Measurements from ENCODE around the gene ARID5B. TPM values are rescaled to one million over a fixed set of nuclear protein-coding genes. Genes with fewer than 3 reads are reported as not detected.

The ARID5B gene
- total RNA-seq, 2 experiments from 2014 or later: 73.8 to 106 TPM

DNA sequence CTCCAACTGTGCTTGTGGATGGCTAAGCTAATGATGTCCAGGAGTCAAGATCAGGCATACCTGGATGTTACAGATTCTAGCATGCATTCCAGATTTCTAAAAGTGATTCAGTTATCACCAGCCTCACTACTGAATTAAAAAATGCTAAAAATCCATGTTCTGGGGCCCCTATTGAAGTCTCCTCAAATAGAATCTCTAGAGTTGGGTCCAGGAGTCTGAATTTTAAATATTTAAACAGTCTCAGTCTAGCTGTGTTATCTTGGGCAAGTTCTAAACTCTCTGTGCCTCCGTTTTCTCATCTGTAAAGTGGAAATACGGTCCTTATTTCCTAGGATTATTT is 5.0 kb downstream of the ARID5B start:
- Mint-ChIP-seq H3K4me3 (no peak overlapping the region), H3K4me1 (peaks cover 49% of the 10 kb centered on the region), H3K27me3 (no peaks in the 10 kb centered on the region), H3K9me3 (ENCODE audit: low read depth) (peaks cover 2% of the 10 kb centered on the region), H3K36me3 (ENCODE audit: low read depth) (peaks cover 58% of the 10 kb centered on the region), H3K27ac (no peak overlapping the region)
- CTCF ChIA-PET: interaction anchor here (0.7 to 2.2 kb wide), 7 partner anchors 24 to 338 kb away, joined by 3 to 10 read pairs (median 4); no protein-coding TSS in a partner anchor
- ATAC-seq: no peak
- intact Hi-C loops (cut with DNase I, micrococcal nuclease): loop anchor here in 1 of 2 experiments (2.0 kb wide), 1 partner anchor 22 kb away; no protein-coding TSS in a partner anchor
- no peak for DNase-seq
- POLR2A ChIA-PET: interaction anchor here (0.7 to 1.0 kb wide), 4 partner anchors 32 to 1211 kb away, joined by 3 to 6 read pairs (median 4); no protein-coding TSS in a partner anchor

DNA sequence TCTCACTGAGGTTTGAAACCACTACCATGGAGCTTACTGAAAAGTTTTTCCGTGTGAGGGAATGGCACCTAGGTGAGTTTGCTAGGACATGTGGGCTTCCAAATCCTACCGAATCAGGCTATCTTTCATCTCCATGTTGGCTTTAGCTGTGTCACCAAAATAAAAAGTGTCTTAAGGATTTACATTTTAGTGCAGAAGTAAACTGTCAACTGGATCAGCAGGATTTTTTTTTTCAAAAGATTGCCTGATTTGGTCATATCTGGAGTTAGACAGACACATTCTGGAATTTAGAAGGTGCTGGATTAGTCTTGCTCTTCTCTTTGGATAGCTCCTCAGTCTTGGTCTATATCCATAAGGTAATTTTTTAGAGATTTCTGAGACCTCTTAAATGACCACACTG is 5.5 kb downstream of the ARID5B start:
- CTCF ChIA-PET: interaction anchor here (0.9 to 2.2 kb wide), 3 partner anchors 10 to 118 kb away, joined by 6 to 10 read pairs (median 6); no protein-coding TSS in a partner anchor
- ATAC-seq (no peak), DNase-seq (no peak)
- H3K9me3 Mint-ChIP-seq (ENCODE audit: low read depth): peaks cover 2% of the 10 kb centered on the region
- H3K4me1 Mint-ChIP-seq: peaks cover 53% of the 10 kb centered on the region
- peak overlapping the region; percentile 31 for H3K27ac Mint-ChIP-seq
- H3K27me3 Mint-ChIP-seq: no peaks in the 10 kb centered on the region
- peaks cover 61% of the 10 kb centered on the region for H3K36me3 Mint-ChIP-seq (ENCODE audit: low read depth)
- no peak overlapping the region for H3K4me3 Mint-ChIP-seq
- POLR2A ChIA-PET: interaction anchor here (0.7 kb wide), 2 partner anchors 81 to 1210 kb away, joined by 3 to 5 read pairs; no protein-coding TSS in a partner anchor
- intact Hi-C loops (cut with DNase I, micrococcal nuclease): loop anchor here in 1 of 2 experiments (2.0 kb wide), 1 partner anchor 22 kb away; no protein-coding TSS in a partner anchor

DNA sequence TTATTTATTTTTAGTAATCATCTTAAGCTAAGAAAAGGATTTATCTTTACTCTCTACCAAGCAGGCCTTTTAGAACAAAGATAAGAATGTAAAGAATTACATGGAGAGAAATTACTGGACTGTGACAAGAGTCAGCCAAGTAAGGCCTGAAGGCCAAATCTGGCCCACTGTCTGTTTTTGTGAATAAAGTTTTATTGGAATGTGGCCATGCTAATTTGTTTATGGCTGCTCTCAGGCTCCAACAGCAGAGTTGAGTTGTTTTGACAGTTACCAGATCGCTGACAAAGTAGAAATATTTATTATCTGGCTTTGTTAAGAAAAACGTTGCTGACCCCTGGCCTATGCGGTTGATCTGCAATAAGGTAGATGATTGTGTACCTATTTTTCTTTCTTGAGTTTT is 6.1 kb downstream of the ARID5B start:
- CTCF ChIA-PET: interaction anchor here (0.9 to 2.2 kb wide), 3 partner anchors 10 to 118 kb away, joined by 6 to 10 read pairs (median 6); no protein-coding TSS in a partner anchor
- ATAC-seq (no peak), DNase-seq (no peak)
- no peaks in the 10 kb centered on the region for H3K27me3 Mint-ChIP-seq
- H3K36me3 Mint-ChIP-seq (ENCODE audit: low read depth): peaks cover 59% of the 10 kb centered on the region
- H3K4me1 Mint-ChIP-seq: peaks cover 54% of the 10 kb centered on the region
- no peak overlapping the region for H3K4me3 Mint-ChIP-seq
- peaks cover 2% of the 10 kb centered on the region for H3K9me3 Mint-ChIP-seq (ENCODE audit: low read depth)
- intact Hi-C loops (cut with DNase I, micrococcal nuclease): loop anchor here in 1 of 2 experiments (2.0 kb wide), 1 partner anchor 21 kb away; no protein-coding TSS in a partner anchor
- POLR2A ChIA-PET: no interaction called here
- no peak overlapping the region for H3K27ac Mint-ChIP-seq

DNA sequence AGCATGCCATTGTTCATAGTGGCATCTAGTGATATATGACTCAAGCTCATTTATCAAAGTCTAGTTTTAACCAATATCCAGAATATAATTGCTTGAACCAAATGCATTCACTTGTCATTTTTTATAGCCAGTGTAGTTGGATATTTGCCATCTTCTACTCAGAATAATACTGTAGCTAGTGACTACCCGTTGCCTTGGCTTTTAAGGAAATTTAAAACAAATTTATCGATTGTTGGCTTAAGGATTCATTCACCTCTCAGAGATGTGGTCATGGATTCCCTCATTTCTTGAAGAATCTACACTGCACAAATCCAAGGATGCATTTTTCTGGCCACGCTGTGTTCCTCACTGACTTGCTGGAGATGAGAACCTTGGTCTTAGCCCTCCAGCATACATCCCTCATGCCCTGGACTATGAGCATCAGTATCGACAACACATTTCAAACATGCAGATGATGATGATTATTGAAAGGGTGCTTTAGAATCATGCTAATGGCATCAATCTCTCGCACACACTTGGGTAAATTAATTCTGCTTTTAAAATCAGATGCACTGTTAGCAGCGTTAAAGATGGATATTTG is 8.8 kb downstream of the ARID5B start:
- no peaks in the 10 kb centered on the region for H3K27me3 Mint-ChIP-seq
- H3K4me3 Mint-ChIP-seq: no peak overlapping the region
- CTCF ChIA-PET: interaction anchor here (1.3 kb wide), 1 partner anchor 110 kb away, joined by 3 read pairs; no protein-coding TSS in a partner anchor
- intact Hi-C loops (cut with DNase I, micrococcal nuclease): no loop called here
- H3K36me3 Mint-ChIP-seq (ENCODE audit: low read depth): peaks cover 67% of the 10 kb centered on the region
- H3K4me1 Mint-ChIP-seq: peaks cover 66% of the 10 kb centered on the region
- H3K27ac Mint-ChIP-seq: no peak overlapping the region
- DNase-seq (no peak), ATAC-seq (no peak)
- peaks cover 2% of the 10 kb centered on the region for H3K9me3 Mint-ChIP-seq (ENCODE audit: low read depth)
- POLR2A ChIA-PET: interaction anchor here (0.5 kb wide), 1 partner anchor 99 kb away, joined by 3 read pairs; no protein-coding TSS in a partner anchor

DNA sequence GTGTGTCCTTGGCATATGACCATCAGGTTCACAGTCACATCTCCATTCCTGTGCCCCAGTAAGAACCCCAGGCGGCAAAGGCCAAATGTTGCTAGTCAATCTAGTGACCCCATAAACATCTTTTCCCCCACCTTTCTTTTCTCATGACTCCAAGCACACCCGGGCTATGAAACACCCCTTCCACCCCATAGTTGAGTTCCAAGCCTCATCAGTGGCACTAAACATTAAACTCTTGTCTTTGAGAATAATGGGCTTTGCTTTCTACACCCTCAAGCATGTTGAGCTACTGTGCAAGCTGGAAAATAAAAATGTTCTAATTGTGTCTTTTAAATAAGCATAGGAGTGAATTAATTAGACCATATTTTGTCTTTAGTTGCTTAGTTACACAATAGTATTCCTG is 9.4 kb downstream of the ARID5B start:
- ChIA-PET CTCF (interaction anchor here (0.7 to 1.3 kb wide), 2 partner anchors 109 to 321 kb away, joined by 3 to 4 read pairs; no protein-coding TSS in a partner anchor), POLR2A (interaction anchor here (0.5 kb wide), 1 partner anchor 98 kb away, joined by 3 read pairs; no protein-coding TSS in a partner anchor)
- Mint-ChIP-seq H3K27ac (no peak overlapping the region), H3K27me3 (no peaks in the 10 kb centered on the region), H3K4me3 (no peak overlapping the region), H3K9me3 (ENCODE audit: low read depth) (peaks cover 2% of the 10 kb centered on the region), H3K4me1 (peaks cover 65% of the 10 kb centered on the region), H3K36me3 (ENCODE audit: low read depth) (peaks cover 68% of the 10 kb centered on the region)
- ATAC-seq (no peak), DNase-seq (no peak)
- intact Hi-C loops (cut with DNase I, micrococcal nuclease): no loop called here

DNA sequence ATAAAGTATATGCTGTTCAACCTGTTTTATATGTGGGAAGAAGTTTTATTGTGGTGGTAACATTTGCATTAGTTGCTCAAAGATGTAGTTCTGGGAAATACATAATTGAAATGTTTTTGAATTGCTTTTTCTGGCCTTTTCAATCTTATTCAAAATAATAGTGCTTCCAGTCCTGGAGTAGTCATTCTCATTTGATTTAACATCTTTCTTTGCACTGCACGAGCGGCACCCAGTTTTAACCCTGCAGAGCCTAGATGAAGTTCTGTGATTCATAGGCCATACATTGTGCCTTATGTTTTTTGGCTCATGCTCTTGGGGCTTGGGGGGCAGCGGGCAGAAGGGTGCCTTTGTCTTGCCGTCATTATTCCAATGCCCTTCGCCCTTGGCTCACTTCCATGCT is 9.9 kb downstream of the ARID5B start:
- POLR2A ChIA-PET: no interaction called here
- H3K27ac Mint-ChIP-seq: peak overlapping the region; percentile 9

DNA sequence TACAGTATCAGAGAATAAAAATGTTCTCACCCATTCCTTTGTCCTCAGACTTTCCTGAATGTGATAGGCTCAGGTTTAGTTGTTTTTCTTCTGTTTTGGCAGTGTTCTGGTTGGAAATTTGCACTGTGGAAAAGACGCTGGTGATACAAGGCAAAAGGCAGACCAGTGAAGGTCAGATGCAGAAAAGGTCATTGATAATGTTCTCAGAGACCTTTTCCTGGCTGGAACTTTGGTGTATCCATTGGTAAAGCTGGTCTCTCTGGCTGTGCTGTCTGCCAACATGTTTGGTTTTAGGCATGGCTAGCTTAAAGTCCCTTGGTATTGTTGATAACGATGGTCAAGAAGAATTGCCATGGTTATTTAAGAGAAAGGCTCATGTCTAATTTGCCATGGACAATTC is 11.5 kb downstream of the ARID5B start:
- no peaks in the 10 kb centered on the region for H3K27me3 Mint-ChIP-seq
- ATAC-seq (no peak), DNase-seq (no peak)
- ChIA-PET CTCF (interaction anchor here (0.6 to 0.7 kb wide), 2 partner anchors 30 to 170 kb away, joined by 3 to 4 read pairs; no protein-coding TSS in a partner anchor), POLR2A (no interaction called here)
- H3K36me3 Mint-ChIP-seq (ENCODE audit: low read depth): peaks cover 80% of the 10 kb centered on the region
- H3K4me3 Mint-ChIP-seq: no peak overlapping the region
- peaks cover 66% of the 10 kb centered on the region for H3K4me1 Mint-ChIP-seq
- no peak overlapping the region for H3K27ac Mint-ChIP-seq
- intact Hi-C loops (cut with DNase I, micrococcal nuclease): no loop called here
- H3K9me3 Mint-ChIP-seq (ENCODE audit: low read depth): peaks cover 5% of the 10 kb centered on the region

More for the DNA sequence above, 9.9 kb downstream of the ARID5B start:
- intact Hi-C loops (cut with DNase I, micrococcal nuclease): no loop called here
- DNase-seq (no peak), ATAC-seq (no peak)
- Mint-ChIP-seq H3K36me3 (ENCODE audit: low read depth) (peaks cover 70% of the 10 kb centered on the region), H3K4me1 (peaks cover 62% of the 10 kb centered on the region), H3K9me3 (ENCODE audit: low read depth) (peaks cover 2% of the 10 kb centered on the region), H3K27me3 (no peaks in the 10 kb centered on the region), H3K4me3 (no peak overlapping the region)
- CTCF ChIA-PET: interaction anchor here (0.7 kb wide), 1 partner anchor 322 kb away, joined by 4 read pairs; no protein-coding TSS in a partner anchor

DNA sequence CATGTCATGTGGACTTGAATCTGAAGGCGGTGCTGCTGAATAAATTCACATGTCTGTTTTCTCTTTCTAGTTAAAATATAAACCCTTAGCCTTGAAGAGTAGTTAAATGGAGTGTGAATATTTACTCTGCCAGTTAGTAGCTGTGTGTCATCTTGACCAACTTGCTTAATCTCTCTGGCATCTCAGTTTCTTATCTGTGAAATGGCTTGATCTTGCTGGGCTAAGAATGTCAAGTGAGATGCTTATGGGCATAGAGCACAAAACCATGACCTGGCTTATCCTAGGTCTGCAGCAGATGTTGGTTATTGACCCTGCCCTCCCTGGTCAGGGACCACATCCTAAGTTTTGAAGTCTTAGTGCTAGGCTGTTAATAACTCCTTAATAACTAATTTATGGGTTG is 16.6 kb downstream of the ARID5B start:
- no peak overlapping the region for H3K4me3 Mint-ChIP-seq
- no peak for DNase-seq
- H3K36me3 Mint-ChIP-seq (ENCODE audit: low read depth): peaks cover 81% of the 10 kb centered on the region
- H3K27me3 Mint-ChIP-seq: no peaks in the 10 kb centered on the region
- CTCF ChIA-PET: no interaction called here
- no peak overlapping the region for H3K27ac Mint-ChIP-seq
- H3K9me3 Mint-ChIP-seq (ENCODE audit: low read depth): peaks cover 5% of the 10 kb centered on the region
- peaks cover 72% of the 10 kb centered on the region for H3K4me1 Mint-ChIP-seq
- ATAC-seq: no peak
- POLR2A ChIA-PET: no interaction called here
- intact Hi-C loops (cut with DNase I, micrococcal nuclease): loop anchor here in 1 of 2 experiments (2.0 kb wide), 1 partner anchor 13 kb away; no protein-coding TSS in a partner anchor

DNA sequence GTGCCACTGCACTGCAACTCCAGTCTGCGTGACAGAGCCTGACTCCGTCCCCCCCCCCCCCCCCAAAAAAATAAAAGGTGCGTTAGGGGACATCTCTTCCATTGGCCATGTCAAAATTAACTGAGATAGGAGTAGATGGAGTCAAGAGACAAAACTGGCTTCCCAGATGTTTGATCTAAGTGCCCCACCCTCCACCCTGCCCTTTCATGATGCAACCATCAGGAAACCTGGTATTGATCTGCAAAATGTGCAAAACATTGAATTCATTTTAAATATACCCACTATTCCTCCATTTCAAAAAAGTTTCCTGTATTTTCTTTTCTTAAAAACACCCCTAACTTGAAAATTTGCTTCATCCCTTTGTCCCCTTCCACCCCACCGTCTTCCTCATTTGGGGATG is 17.5 kb downstream of the ARID5B start:
- H3K27ac Mint-ChIP-seq: peak overlapping the region; percentile 47
- no peaks in the 10 kb centered on the region for H3K27me3 Mint-ChIP-seq
- ChIA-PET POLR2A (no interaction called here), CTCF (no interaction called here)
- intact Hi-C loops (cut with DNase I, micrococcal nuclease): loop anchor here in 1 of 2 experiments (2.0 kb wide), 1 partner anchor 14 kb away; no protein-coding TSS in a partner anchor
- DNase-seq (no peak), ATAC-seq (no peak)
- no peak overlapping the region for H3K4me3 Mint-ChIP-seq
- H3K36me3 Mint-ChIP-seq (ENCODE audit: low read depth): peaks cover 81% of the 10 kb centered on the region
- H3K9me3 Mint-ChIP-seq (ENCODE audit: low read depth): peaks cover 5% of the 10 kb centered on the region
- H3K4me1 Mint-ChIP-seq: peaks cover 70% of the 10 kb centered on the region

DNA sequence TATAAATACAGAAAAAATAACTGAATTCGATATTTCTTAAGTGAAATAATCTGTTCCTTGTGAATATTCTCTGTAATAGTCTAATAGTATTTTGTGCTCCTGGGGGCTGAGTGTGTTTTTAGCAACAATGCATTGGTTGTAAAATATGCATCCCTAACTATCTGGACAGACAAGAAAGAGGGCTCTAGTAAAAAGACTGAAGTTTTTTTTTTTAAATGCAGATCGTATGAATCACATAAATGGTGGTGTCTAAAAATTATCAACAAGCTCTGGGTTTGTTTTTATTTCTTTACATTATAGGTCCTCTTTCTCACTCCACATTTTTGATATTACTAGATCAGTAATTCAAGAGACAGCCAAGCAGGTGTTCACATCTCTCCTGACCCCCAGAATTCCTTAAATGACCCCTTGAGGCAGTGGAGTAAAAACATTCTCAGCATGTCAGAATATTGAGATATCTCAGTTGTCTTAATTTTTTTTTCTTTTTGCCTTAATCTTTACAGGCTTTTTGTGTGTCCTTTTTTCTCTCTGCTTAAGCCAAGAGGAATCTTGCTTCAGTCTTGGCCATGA is 18.2 kb downstream of the ARID5B start:
- Mint-ChIP-seq H3K9me3 (ENCODE audit: low read depth) (peaks cover 5% of the 10 kb centered on the region), H3K27me3 (no peaks in the 10 kb centered on the region), H3K27ac (no peak overlapping the region), H3K36me3 (ENCODE audit: low read depth) (peaks cover 82% of the 10 kb centered on the region), H3K4me1 (peaks cover 67% of the 10 kb centered on the region), H3K4me3 (no peak overlapping the region)
- POLR2A ChIA-PET: no interaction called here
- DNase-seq: no peak
- CTCF ChIA-PET: interaction anchor here (1.0 kb wide), 1 partner anchor 14 kb away, joined by 3 read pairs; no protein-coding TSS in a partner anchor
- intact Hi-C loops (cut with DNase I, micrococcal nuclease): loop anchor here in 1 of 2 experiments (2.0 kb wide), 1 partner anchor 15 kb away; no protein-coding TSS in a partner anchor
- no peak for ATAC-seq

DNA sequence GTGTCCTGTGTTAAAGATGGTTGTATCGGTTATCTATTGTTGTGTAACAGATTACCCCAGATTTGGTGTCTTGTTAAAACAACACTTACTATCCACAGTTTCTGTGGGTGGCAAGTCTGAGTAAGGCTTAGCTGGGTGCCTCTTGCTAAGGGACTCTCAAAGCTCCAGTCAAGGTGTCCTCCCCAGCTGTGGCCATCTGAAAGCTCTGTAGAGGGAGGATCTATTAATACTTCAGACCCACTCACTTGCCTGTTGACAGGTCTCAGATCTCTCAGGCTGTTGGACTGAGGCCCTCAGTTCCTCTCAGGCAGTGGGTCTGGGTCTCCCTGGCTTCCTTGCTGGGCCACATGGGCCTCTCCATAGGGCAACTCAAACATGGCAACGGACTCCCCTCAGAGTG is 19.6 kb downstream of the ARID5B start:
- no peak for DNase-seq
- H3K27me3 Mint-ChIP-seq: no peaks in the 10 kb centered on the region
- ChIA-PET CTCF (no interaction called here), POLR2A (no interaction called here)
- ATAC-seq: no peak
- intact Hi-C loops (cut with DNase I, micrococcal nuclease): no loop called here
- H3K36me3 Mint-ChIP-seq (ENCODE audit: low read depth): peaks cover 84% of the 10 kb centered on the region
- peaks cover 5% of the 10 kb centered on the region for H3K9me3 Mint-ChIP-seq (ENCODE audit: low read depth)
- peaks cover 63% of the 10 kb centered on the region for H3K4me1 Mint-ChIP-seq
- no peak overlapping the region for H3K27ac Mint-ChIP-seq
- H3K4me3 Mint-ChIP-seq: no peak overlapping the region

Data from activated CD4-positive, alpha-beta T cell treated with anti-CD3 and anti-CD28 coated beads for 36 hours (primary cell).